Neural progenitor cell (in vitro differentiated cells): ENCODE results near the gene TEKT1. TPM values are rescaled to one million over a fixed set of nuclear protein-coding genes. Genes with fewer than 3 reads are reported as not detected.

Experiments used
- DNase-seq: peaks from one replicate; pipeline ENCODE4 v3.0.0-alpha.2; 2016; ENCODE audit warnings: low spot score
- H2AFZ ChIP-seq: fragments of 200-600 bp; sonication (generic); replicated peaks from 2 replicates; pipeline ENCODE4 v1.6.1; 2016; ENCODE audit warnings: antibody characterized with exemption
- H3F3A ChIP-seq: fragments of 200-600 bp; sonication (generic); 2 replicates; pipeline ENCODE4 v1.6.1; 2016; ENCODE audit warnings: antibody characterized with exemption, low read depth
- H3K27ac ChIP-seq: fragments of 200-600 bp; sonication (generic); 2 replicates; pipeline ENCODE4 v1.5.1; 2016; ENCODE audit warnings: mild to moderate bottlenecking
- H3K27me3 ChIP-seq: fragments of 200-600 bp; sonication (generic); 2 replicates; pipeline ENCODE4 v1.6.1; 2016; ENCODE audit warnings: mild to moderate bottlenecking, moderate library complexity
- H3K36me3 ChIP-seq: fragments of 200-600 bp; sonication (generic); 2 replicates; pipeline ENCODE4 v1.5.1; 2016
- H3K4me1 ChIP-seq: fragments of 200-600 bp; sonication (generic); 2 replicates; pipeline ENCODE4 v1.6.1; 2016; ENCODE audit warnings: mixed run types
- H3K4me2 ChIP-seq: fragments of 200-600 bp; sonication (generic); 2 replicates; pipeline ENCODE4 v1.6.1; 2016
- H3K4me3 ChIP-seq: fragments of 200-600 bp; sonication (generic); 2 replicates; pipeline ENCODE4 v1.5.1; 2016
- H3K79me2 ChIP-seq: fragments of 200-600 bp; sonication (generic); 2 replicates; pipeline ENCODE4 v1.6.1; 2016; ENCODE audit warnings: low read depth
- H3K9ac ChIP-seq: fragments of 200-600 bp; sonication (generic); 2 replicates; pipeline ENCODE4 v1.6.1; 2016
- H3K9me3 ChIP-seq: fragments of 200-600 bp; sonication (generic); 2 replicates; pipeline ENCODE4 v1.5.1; 2016; ENCODE audit warnings: low read depth
- H4K20me1 ChIP-seq: fragments of 200-600 bp; sonication (generic); 2 replicates; pipeline ENCODE4 v1.6.1; 2016; ENCODE audit warnings: low read depth
- H3K27ac Mint-ChIP-seq: 3 replicates; pipeline ENCODE4 v1.8.0; 2021; ENCODE audit warnings: mixed read lengths
- H3K27me3 Mint-ChIP-seq: 2 replicates; pipeline ENCODE4 v1.8.0; 2022; ENCODE audit warnings: low read depth, mild to moderate bottlenecking, inconsistent platforms, moderate library complexity, mixed read lengths; ENCODE audit not compliant: insufficient read depth
- H3K36me3 Mint-ChIP-seq: 3 replicates; pipeline ENCODE4 v1.8.0; 2021; ENCODE audit warnings: mixed read lengths
- H3K4me1 Mint-ChIP-seq: 3 replicates; pipeline ENCODE4 v1.8.0; 2021; ENCODE audit warnings: mixed read lengths
- H3K4me3 Mint-ChIP-seq: 3 replicates; pipeline ENCODE4 v1.8.0; 2021; ENCODE audit warnings: mild to moderate bottlenecking, moderate library complexity, mixed read lengths
- H3K9me3 Mint-ChIP-seq: 3 replicates; pipeline ENCODE4 v1.8.0; 2020; ENCODE audit warnings: mixed read lengths
- EZH2 ChIP-seq: fragments of 200-600 bp; sonication (generic); IDR thresholded peaks from 2 replicates; pipeline ENCODE4 v1.6.1; 2017; ENCODE audit warnings: antibody characterized with exemption, mild to moderate bottlenecking, moderate library complexity
- EZH2phosphoT487 ChIP-seq: fragments of 200-600 bp; sonication (generic); IDR thresholded peaks from 2 replicates; pipeline ENCODE4 v1.6.1; 2017; ENCODE audit warnings: antibody characterized with exemption
- total RNA-seq: library from RNA; depleted of rRNA; stranded (reverse); fragments of >200 nt; gene quantifications from 2 replicates; pipeline ENCODE4 v1.2.3, GENCODE V29; 2015; ENCODE audit warnings: low replicate concordance
- TF ChIP-seq, protein P1 (sequence below): fragments of 200-600 bp; sonication (generic); IDR thresholded peaks from 2 replicates; pipeline ENCODE4 v1.5.1; 2017; ENCODE audit warnings: antibody characterized with exemption, mild to moderate bottlenecking

TEKT1 gene
- total RNA-seq, 1 donor from 2014 or later, result not detected

DNA sequence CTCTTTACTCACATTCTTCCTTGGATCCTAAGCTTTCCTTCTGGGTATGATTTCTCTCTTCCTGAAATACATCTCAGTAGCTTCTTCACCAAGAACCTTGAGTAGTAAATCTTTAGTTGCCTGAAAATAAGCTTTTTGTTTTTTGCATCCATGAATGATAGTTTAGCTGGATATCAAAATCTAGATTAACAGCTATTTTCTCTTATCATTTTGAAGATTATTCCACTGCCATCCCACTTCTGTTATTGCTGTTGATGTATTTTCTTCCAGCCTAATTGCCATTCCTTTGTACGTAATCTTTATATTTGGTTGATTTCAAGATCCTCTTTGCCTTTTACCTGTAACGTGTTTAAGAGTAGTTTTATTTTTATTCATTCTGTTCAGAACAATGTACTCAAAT is 63.1 kb downstream of the TEKT1 start:
- Mint-ChIP-seq H3K4me1 (no peaks in the 10 kb centered on the region), H3K36me3 (no peaks in the 10 kb centered on the region), H3K27ac (no peak overlapping the region), H3K4me3 (no peak overlapping the region), H3K9me3 (peaks cover 15% of the 10 kb centered on the region), H3K27me3 (peaks cover 3% of the 10 kb centered on the region)
- Histone ChIP-seq H3K27ac (no peak overlapping the region), H3K9me3 (peaks cover 8% of the 10 kb centered on the region), H3K4me2 (no peak overlapping the region), H3K4me1 (no peaks in the 10 kb centered on the region), H3K9ac (no peak overlapping the region), H4K20me1 (no peaks in the 10 kb centered on the region), H3F3A (no peaks in the 10 kb centered on the region), H3K4me3 (no peak overlapping the region), H2AFZ (no peak overlapping the region), H3K27me3 (peaks cover 24% of the 10 kb centered on the region), H3K36me3 (no peaks in the 10 kb centered on the region), H3K79me2 (no peaks in the 10 kb centered on the region)
- DNase-seq, result no peak
- TF ChIP-seq EZH2 (no peak), EZH2phosphoT487 (no peak)
- TF ChIP-seq, protein P1, sequence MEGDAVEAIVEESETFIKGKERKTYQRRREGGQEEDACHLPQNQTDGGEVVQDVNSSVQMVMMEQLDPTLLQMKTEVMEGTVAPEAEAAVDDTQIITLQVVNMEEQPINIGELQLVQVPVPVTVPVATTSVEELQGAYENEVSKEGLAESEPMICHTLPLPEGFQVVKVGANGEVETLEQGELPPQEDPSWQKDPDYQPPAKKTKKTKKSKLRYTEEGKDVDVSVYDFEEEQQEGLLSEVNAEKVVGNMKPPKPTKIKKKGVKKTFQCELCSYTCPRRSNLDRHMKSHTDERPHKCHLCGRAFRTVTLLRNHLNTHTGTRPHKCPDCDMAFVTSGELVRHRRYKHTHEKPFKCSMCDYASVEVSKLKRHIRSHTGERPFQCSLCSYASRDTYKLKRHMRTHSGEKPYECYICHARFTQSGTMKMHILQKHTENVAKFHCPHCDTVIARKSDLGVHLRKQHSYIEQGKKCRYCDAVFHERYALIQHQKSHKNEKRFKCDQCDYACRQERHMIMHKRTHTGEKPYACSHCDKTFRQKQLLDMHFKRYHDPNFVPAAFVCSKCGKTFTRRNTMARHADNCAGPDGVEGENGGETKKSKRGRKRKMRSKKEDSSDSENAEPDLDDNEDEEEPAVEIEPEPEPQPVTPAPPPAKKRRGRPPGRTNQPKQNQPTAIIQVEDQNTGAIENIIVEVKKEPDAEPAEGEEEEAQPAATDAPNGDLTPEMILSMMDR, result no peak

GRCh38 chr17:6761779-6762178 is 69.8 kb downstream of the TEKT1 start:
- peaks cover 10% of the 10 kb centered on the region for H3K27me3 Mint-ChIP-seq
- H3K4me3 Mint-ChIP-seq, result no peak overlapping the region
- no peak for TF ChIP-seq EZH2phosphoT487
- no peak for TF ChIP-seq EZH2
- TF ChIP-seq, protein P1, result no peak

GRCh38 chr17:6757747-6758146 is 73.8 kb downstream of the TEKT1 start:
- peaks cover 26% of the 10 kb centered on the region for H3K4me1 Mint-ChIP-seq
- peaks cover 11% of the 10 kb centered on the region for H3K27me3 Mint-ChIP-seq
- H3K4me3 Mint-ChIP-seq, result no peak overlapping the region
- no peak for DNase-seq
- Histone ChIP-seq H3K9ac (no peak overlapping the region), H3K36me3 (no peaks in the 10 kb centered on the region), H3K27ac (no peak overlapping the region), H3K9me3 (no peaks in the 10 kb centered on the region), H3K79me2 (no peaks in the 10 kb centered on the region), H4K20me1 (no peaks in the 10 kb centered on the region), H3K4me2 (no peak overlapping the region), H3F3A (peaks cover 8% of the 10 kb centered on the region), H3K4me1 (peaks cover 19% of the 10 kb centered on the region), H3K27me3 (no peaks in the 10 kb centered on the region), H3K4me3 (no peak overlapping the region), H2AFZ (no peak overlapping the region)
- TF ChIP-seq EZH2phosphoT487 (no peak), EZH2 (no peak)
- TF ChIP-seq, protein P1, result no peak
- H3K27ac Mint-ChIP-seq, result no peak overlapping the region
- H3K9me3 Mint-ChIP-seq, result no peaks in the 10 kb centered on the region
- no peaks in the 10 kb centered on the region for H3K36me3 Mint-ChIP-seq

More at GRCh38 chr17:6761779-6762178, 69.8 kb downstream of the TEKT1 start:
- Histone ChIP-seq H3K4me3 (no peak overlapping the region), H3K36me3 (no peaks in the 10 kb centered on the region), H3F3A (no peaks in the 10 kb centered on the region), H2AFZ (no peak overlapping the region), H3K9me3 (no peaks in the 10 kb centered on the region), H3K27me3 (peaks cover 6% of the 10 kb centered on the region), H3K9ac (no peak overlapping the region), H3K4me1 (no peaks in the 10 kb centered on the region), H3K27ac (no peak overlapping the region), H3K79me2 (no peaks in the 10 kb centered on the region), H4K20me1 (no peaks in the 10 kb centered on the region), H3K4me2 (no peak overlapping the region)
- Mint-ChIP-seq H3K9me3 (no peaks in the 10 kb centered on the region), H3K4me1 (peaks cover 7% of the 10 kb centered on the region), H3K36me3 (no peaks in the 10 kb centered on the region), H3K27ac (no peak overlapping the region)
- no peak for DNase-seq
